PFSK-1 (cell line): ENCODE results near the gene RFTN1.

Experiments used
- POLR2AphosphoS5 ChIP-seq: IDR thresholded peaks from 2 replicates; pipeline ENCODE4 v1.6.1; 2012; ENCODE audit warnings: low read depth, mild to moderate bottlenecking, control low read depth, low read length, moderate library complexity
- TAF1 ChIP-seq: IDR thresholded peaks from 2 replicates; pipeline ENCODE4 v1.6.1; 2012; ENCODE audit warnings: low read length, control low read depth, borderline replicate concordance; ENCODE audit not compliant: insufficient read depth

GRCh38 chr3:16319723-16320122 is 193.8 kb downstream of the RFTN1 start:
- no peak for TF ChIP-seq TAF1
- no peak for TF ChIP-seq POLR2AphosphoS5
